ENCODE results near the gene PHKA2.

Gene PHKA2

DNA sequence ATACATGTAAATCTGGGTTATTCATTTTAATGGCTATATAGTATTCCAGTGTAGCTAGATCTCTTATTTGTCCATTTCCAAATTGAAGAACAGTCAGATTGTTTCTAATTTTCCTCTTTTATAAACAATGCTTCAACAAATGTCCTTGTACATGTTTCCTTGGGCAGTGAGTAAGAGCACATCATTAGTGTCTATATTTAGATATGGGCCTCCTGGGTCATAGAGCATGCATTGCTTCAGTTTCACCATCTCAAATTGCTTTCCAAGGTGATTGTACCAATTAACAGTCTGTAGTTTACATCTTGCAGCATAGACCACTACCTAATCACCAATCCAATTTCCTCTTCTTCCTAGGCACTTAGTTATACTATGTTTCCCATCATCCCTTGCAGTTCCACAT is 13.4 kb downstream of the PHKA2 start:
- DNase-seq = no peak

- no peak for DNase-seq
Measured at GRCh38 chrX:18966624-18967023, 17.3 kb downstream of the PHKA2 start.

DNA sequence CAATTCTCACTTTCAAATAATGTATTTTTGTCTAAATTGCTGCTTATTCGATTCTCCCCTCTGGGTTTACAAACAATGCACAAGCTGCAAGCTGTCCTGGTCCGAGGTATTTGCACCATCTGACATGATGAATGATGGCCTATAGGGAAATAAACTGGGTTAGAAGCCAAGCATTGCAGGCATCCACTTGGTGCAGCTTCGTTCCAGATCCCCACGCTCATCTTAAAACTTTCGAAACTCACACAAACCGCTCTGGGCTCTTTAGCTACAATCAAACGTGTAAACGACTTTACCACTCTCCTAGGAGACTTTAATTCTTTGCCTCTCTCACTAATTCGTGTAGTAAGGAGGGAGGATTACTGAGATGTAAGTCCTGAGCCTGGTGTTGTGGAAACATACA is 19.0 kb downstream of the PHKA2 start:
- no peak for DNase-seq

DNA sequence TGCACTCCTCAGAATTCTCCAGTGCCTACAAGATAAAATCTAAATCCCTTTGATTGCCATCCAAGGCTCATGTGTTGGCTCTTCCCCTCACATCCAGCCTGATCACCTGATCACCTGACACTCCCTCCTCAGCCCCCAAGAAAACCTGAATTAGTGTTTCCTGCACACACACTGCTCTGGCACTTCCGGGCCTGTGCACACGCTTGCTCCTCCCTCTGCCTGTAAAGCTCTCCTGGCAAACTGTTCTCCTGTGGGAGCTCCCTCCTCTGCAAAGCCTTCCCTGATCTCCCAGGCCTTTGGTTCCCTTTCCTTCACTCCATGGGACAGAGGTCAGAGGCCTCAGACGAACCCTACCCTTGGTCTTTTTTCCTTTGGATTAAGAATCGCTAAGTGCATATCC is 19.9 kb downstream of the PHKA2 start:
- no peak for DNase-seq

- DNase-seq = no peak
Measured at GRCh38 chrX:18962329-18962728, 21.6 kb downstream of the PHKA2 start.

GRCh38 chrX:18961686-18962085 is 22.2 kb downstream of the PHKA2 start:
- no peak for DNase-seq

DNA sequence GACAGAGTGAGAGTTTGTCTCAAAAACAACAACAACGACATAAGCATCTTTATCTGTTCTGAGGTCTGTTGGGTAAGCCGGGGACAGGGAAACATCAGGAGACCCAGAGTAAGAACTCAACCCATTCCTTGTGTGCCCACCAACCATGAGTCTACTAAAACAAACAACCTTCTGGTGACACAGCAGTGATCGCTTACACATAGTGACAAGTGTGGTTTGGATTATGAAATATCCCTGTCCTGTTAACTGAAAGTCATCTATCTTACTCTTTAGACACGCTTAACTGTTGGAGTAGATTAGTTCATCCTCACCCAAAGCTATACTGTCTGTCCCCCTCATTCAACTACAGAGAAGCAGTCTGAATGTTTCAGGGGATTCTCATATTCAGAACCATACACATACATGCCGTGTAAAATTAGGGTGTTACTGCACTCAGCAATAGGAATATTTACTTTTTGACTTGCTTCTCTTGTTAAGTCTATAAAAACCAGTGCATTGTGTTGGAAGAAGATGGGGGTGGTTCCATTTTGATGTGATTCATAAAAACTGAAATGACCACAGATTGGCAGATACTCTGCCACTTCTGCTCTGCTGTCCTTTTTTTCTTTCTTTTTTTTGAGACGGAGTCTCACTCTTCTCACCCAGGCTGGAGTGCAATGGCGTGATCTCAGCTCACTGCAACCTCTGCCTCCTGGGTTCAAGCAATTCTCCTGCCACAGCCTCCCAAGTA is 27.4 kb downstream of the PHKA2 start:
- DNase-seq = no peak

- no peak for DNase-seq
Measured at GRCh38 chrX:18955676-18956075, 28.2 kb downstream of the PHKA2 start.

DNA sequence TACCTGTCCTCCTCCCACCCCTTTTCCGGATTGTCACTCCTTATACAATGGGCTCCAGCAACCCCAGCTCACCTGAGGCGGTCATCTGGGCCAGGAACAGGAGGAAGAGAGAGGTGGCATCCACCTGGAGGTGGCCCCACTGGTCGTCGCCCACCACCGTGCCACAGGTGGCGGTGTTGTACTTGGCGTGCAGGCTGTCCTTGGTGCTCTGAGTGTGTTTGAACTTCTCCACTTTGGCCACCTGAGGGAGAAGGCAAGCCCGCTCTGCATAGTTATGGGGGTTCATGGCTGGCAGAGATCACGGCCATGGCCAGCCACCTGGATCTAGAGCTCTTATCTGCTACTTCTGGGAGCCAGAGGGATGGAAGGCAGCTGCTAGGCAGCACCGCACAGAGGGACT is 32.9 kb downstream of the PHKA2 start:
- DNase-seq = no peak

DNA sequence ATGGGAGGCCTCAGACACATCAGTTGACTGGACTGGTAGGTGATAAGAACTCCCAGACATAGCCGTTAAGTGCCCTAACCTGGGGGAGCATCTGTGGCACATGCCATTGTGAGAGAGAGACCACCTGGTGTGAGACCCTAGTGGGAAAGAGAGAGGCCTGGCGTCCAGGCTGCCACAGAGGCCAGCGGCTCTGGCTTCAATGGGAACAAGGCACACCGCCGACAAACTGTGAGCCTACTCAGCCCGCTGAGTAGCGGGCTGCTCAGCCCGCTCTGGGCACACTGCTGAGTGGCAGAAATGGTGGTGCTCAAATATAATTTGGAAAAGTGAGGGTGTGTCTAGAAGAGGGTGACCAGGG is 34.0 kb downstream of the PHKA2 start:
- no peak for DNase-seq

DNA sequence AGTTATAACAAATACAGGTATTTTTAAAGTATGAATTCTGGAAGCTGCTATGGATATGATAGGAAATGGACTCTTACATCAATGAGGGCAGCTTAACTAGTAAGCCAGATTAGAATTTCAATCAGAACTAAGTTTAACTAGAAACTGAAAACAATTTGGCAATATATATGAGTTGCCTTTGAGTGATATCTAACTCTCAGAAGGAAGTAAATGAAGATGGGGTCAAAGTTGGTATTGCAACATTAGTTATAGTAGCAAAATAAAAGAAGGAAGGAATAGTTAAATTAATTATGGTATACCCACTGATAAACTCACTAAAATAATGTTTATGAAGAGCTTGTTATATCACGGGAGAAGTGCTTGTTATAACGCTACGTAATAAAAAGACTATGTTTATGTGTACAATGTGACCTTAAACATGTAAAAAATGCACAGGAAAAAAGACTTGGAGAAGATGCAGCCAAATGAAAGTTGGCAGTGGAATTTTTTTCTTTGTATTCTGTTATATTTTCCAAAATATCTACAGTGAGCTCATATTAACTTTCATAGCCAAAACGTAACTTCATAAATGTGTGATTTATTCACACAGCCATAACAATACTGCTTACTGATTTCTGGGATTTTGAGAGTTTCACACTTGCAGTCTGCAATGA is 34.5 kb downstream of the PHKA2 start:
- no peak for DNase-seq

- no peak for DNase-seq
Measured at GRCh38 chrX:18946611-18947010, 37.3 kb downstream of the PHKA2 start.

GRCh38 chrX:18946157-18946556 is 37.8 kb downstream of the PHKA2 start:
- no peak for DNase-seq

GRCh38 chrX:18945483-18945882 is 38.4 kb downstream of the PHKA2 start:
- DNase-seq = no peak

- DNase-seq = no peak
Measured at GRCh38 chrX:18944482-18944881, 39.4 kb downstream of the PHKA2 start.

- no peak for DNase-seq
Measured at GRCh38 chrX:18941896-18942295, 42.0 kb downstream of the PHKA2 start.

DNA sequence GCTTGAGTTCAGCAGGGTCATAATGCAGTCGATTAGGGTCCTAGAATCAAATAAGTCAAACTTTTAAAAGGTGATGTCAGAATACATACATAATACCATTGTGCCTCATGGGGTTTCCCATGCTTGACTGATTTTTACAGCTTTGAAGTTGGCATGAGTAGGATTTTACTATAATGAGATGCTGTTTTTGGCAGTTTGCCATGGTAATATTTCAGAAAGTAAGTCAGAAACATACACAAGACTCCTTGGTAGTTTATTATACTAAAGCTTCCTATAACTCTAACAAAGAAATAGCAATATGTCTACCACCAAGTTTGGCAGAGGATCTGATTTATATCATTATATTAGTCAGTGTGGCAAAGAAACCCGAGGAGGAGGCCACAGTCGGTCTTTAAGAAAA is 45.2 kb downstream of the PHKA2 start:
- DNase-seq = no peak

DNA sequence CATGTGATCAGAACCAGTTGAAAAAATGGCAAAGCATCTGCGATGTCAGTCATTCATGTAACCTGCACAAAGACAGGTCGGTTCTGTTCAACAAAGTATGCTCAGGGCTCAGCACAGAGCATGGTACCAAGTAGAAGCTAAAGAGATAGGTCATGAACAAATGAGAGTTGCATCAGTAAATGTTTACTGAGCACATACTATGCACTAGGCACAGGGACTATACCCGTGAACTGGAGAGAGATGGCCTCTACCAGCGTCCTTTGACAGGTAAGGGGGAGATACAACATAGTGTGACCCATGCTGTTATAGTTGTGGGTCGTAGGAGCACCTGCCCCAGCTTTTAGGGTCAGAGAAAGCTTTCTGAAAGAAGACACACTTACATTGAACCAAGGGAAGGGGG is 46.7 kb downstream of the PHKA2 start:
- DNase-seq = no peak

- no peak for DNase-seq
Measured at GRCh38 chrX:18935893-18936292, 48.0 kb downstream of the PHKA2 start.

- no peak for DNase-seq
Measured at GRCh38 chrX:18934708-18935107, 49.2 kb downstream of the PHKA2 start.

DNA sequence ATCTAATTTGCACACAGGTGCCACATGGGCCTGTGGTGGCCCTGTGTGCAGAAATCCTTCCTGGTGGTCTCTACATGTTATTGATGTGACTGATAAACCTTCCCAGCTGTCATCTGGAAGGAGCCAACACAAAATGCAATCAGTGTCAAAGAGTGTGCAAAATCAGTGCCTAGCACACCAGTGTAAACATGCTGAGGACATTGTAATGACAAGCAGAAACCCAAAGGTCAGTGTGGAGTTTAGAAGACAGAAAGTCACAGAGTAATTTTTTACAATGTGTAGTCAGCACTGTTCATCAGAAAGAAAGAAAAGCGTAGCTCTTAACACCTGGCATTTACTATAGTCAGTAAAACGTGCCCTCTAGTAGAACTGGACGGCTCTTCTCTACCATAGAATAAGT is 50.3 kb downstream of the PHKA2 start:
- DNase-seq = no peak

DNA sequence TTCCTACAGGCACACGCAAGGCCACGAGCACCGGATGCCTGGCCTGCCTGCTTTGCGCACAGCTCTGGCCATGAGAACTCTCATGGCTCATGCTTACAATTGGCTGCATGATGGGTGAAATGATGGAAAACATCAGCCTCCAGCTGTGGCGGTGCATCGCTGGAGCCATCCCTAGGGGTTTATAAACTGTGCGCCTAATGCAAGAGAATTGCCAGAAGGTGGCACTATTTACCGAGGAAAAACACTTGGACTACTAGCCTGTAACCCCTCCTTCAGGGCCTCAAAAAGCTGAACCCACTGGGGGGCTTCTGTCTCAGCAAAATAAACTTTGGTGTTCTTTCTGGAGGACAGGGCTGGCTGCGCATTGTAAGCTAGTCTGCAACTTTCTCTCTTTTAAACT is 51.9 kb downstream of the PHKA2 start:
- DNase-seq = peak; percentile 16

GRCh38 chrX:18929775-18930174 is 54.1 kb downstream of the PHKA2 start:
- no peak for DNase-seq

DNA sequence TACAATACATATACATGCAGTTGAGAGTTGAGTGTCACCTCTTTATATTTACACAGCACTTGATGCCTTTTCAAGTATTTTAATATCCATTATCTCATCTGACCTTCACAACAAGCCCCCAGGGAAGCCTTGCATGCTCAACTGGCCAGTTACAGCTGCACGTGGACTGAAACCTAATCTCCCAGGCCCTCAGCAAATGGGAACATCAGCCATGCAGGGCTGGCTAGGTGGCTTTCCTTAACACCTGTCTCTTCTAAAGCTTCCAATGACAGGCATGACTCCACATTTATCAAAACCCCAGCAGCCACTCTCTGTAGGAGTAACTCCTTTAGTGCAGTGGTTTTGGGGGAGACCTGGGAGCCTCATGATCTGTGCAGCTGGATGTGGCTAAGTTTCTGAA is 56.4 kb downstream of the PHKA2 start:
- peak; percentile 84 for DNase-seq

DNA sequence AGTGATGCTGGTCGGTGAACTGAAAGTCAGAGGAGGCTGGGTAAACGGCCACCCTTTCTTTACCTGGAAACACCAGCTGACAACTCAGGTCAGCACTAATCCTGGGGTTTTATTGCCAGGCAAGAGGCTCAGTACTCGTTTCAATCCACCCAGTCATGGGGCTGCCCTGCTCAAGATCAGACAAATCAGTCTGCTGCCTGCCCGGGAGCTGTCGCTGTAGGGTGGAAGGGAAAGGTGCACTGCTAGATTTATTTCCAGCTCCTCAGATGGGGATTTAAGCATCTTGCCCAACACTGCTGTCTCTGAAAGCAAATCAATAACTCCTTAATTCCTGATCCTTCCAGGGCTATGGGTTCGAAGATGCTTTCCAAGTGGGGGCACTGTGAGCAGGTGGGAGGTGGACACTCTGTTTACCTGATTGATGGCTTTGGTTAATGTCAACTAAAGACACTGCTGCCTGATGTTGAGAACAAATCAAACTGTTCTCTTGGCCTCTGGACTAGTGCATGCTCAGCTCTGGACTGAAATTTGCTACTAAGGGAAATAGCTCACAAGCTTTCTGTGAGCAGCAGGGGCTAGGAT is 59.3 kb downstream of the PHKA2 start:
- no peak for DNase-seq
